ENCODE data around the gene HOXA3. TPM values are rescaled to one million over a fixed set of nuclear protein-coding genes. Genes with fewer than 3 reads are reported as not detected.

HOXA3 gene
- total and polyA plus RNA-seq, 2 of the 8 experiments (the other 6 are each of a cell fraction or from before 2014, with no cell fraction given), result not detected

- peaks cover 95 to 100% (median 100%) of the 10 kb centered on the region in 4 experiments for H3K27me3 ChIP-seq (replicated peaks in 1 of 4; ENCODE audit: control insufficient read depth in 3 of 4, extremely low read depth in 1 of 4, insufficient read depth in 3 of 4, low read length in 3 of 4)
- TF ChIP-seq SP4 (IDR thresholded peaks at IDR 0.05; ENCODE audit: low read length) (no peak), CBX8 (IDR thresholded peaks at IDR 0.05; ENCODE audit: borderline replicate concordance, low read depth, low read length) (peak; percentile 75; the same call in 1 of the 2 replicates), KDM4A (IDR thresholded peaks at IDR 0.05; ENCODE audit: low read depth, low read length, severe bottlenecking) (no peak), RNF2 (IDR thresholded peaks at IDR 0.05; ENCODE audit: borderline replicate concordance, low read depth, low read length, missing control alignments, poor library complexity, severe bottlenecking) (peak; percentile 16), TCF12 (IDR thresholded peaks at IDR 0.05; ENCODE audit: low read depth, low read length) (0 out of 2 replicates have a peak, but pooled peaks have one; percentile 5)
- TF ChIP-seq, protein P1, sequence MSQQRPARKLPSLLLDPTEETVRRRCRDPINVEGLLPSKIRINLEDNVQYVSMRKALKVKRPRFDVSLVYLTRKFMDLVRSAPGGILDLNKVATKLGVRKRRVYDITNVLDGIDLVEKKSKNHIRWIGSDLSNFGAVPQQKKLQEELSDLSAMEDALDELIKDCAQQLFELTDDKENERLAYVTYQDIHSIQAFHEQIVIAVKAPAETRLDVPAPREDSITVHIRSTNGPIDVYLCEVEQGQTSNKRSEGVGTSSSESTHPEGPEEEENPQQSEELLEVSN (IDR thresholded peaks at IDR 0.05), result no peak
- peaks cover 40 to 60% of the 10 kb centered on the region in 2 experiments for H4K20me1 ChIP-seq (replicated peaks in 1 of 2; ENCODE audit: control insufficient read depth in 1 of 2, insufficient read depth in 2 of 2, low read length in 2 of 2)
- no peaks in the 10 kb centered on the region; a peak in 1 of 4 replicates for H3K9me3 ChIP-seq (ENCODE audit: insufficient read depth in 2 of 2, low read depth in 1 of 2, low read length in 1 of 2)
- peaks cover 4 to 11% (median 5%) of the 10 kb centered on the region in 4 experiments; a peak in 5 of 7 replicates for H3K4me1 ChIP-seq (replicated peaks in 1 of 4; ENCODE audit: control insufficient read depth in 3 of 4, insufficient read depth in 4 of 4, low read length in 3 of 4)
- no peak overlapping the region for H3K4me3 ChIP-seq (ENCODE audit: extremely low read depth in 1 of 4, insufficient read depth in 2 of 4, low read depth in 3 of 4, low read length in 4 of 4)
- no peak overlapping the region for H3K9ac ChIP-seq (replicated peaks in 1 of 4; ENCODE audit: extremely low read depth in 1 of 4, low read depth in 3 of 4, low read length in 3 of 4)
- peaks cover 0 to 18% (median 0%) of the 10 kb centered on the region in 4 experiments; a peak in 1 of 8 replicates for H3K36me3 ChIP-seq (ENCODE audit: control insufficient read depth in 2 of 4, insufficient read depth in 4 of 4, low read length in 3 of 4)
- H3K4ac ChIP-seq (replicated peaks; ENCODE audit: insufficient read length, low read depth, low read length), result no peak overlapping the region
- H3K56ac ChIP-seq (replicated peaks; ENCODE audit: insufficient read length, low read depth, low read length), result no peak overlapping the region
- no peak overlapping the region for H2BK15ac ChIP-seq (ENCODE audit: low read length)
- H2BK12ac ChIP-seq (ENCODE audit: low read depth, low read length), result 0 out of 2 replicates have a peak overlapping the region, but pooled peaks have one; percentile 10
- ChIA-PET POLR2A (ENCODE audit: partially characterized antibody) (no interaction called here), CTCF (ENCODE audit: partially characterized antibody) (interaction anchor here (0.8 to 5.4 kb wide), 4 partner anchors 11 to 36 kb away, joined by 3 to 20 read pairs (median 7); partner anchors contain the start of gene HOXA5)
- no peak overlapping the region; the same call in 1 of the 2 replicates for H4K8ac ChIP-seq (ENCODE audit: extremely low read depth, insufficient read depth, low read length)
- H4K5ac ChIP-seq (ENCODE audit: insufficient read length, low read depth, low read length), result no peak overlapping the region
- no peaks in the 10 kb centered on the region for H3K79me2 ChIP-seq (ENCODE audit: control insufficient read depth in 1 of 2, insufficient read depth in 2 of 2, low read length in 2 of 2)
- no peak overlapping the region for H2BK5ac ChIP-seq (ENCODE audit: low read depth, low read length)
- no peak overlapping the region for H3K23ac ChIP-seq (ENCODE audit: insufficient read length)
- 14% methylated on average over 8 of the region's 10 CpGs; no CpG with 5 or more reads in 1 of the 2 experiments for WGBS, 2 experiments (ENCODE audit: extremely low coverage in 1 of 2, insufficient coverage in 1 of 2, insufficient read length in 1 of 2, insufficient replicate concordance in 2 of 2, low coverage in 1 of 2, low lambda C conversion rate in 2 of 2, missing lambda C conversion rate in 1 of 2)
- no peak overlapping the region; the same call in 1 of the 2 replicates for H2AK5ac ChIP-seq (ENCODE audit: low read depth, low read length)
- DNase-seq (ENCODE audit: low read depth in 1 of 2, low spot score in 2 of 2) (peak in 1 of 2 experiments; percentile 49), FAIRE-seq (no peak)
- no peaks in the 10 kb centered on the region for H3K79me1 ChIP-seq (ENCODE audit: low read depth, low read length)
- H3K23me2 ChIP-seq (ENCODE audit: low read depth, low read length), result no peaks in the 10 kb centered on the region; the same call in 1 of the 2 replicates
- no peak overlapping the region for H3K27ac ChIP-seq (ENCODE audit: low read depth, low read length)
- no peak overlapping the region for H2BK20ac ChIP-seq (ENCODE audit: low read length)
- H3K4me2 ChIP-seq (ENCODE audit: insufficient read depth in 1 of 2, low read depth in 2 of 2, low read length in 2 of 2), result no peak overlapping the region
- no peak overlapping the region for H2AFZ ChIP-seq (ENCODE audit: low read length)
- H3K14ac ChIP-seq (ENCODE audit: insufficient read length), result no peak overlapping the region
- H2BK120ac ChIP-seq (replicated peaks; ENCODE audit: low read depth, low read length), result no peak overlapping the region
- no peak overlapping the region for H3K18ac ChIP-seq (ENCODE audit: extremely low read depth, low read length)
- no peak overlapping the region for H4K91ac ChIP-seq (replicated peaks; ENCODE audit: insufficient read length, low read length)
These were observed 20.0 kb upstream of the HOXA3 start for GRCh38 chr7:27172315-27172774.
